Endothelial cell of umbilical vein (primary cell): ENCODE data around the gene CMC1. TPM values are rescaled to one million over a fixed set of nuclear protein-coding genes. Genes with fewer than 3 reads are reported as not detected.
A peak's percentile ranks its signal among the peaks of the same experiment; 100 is the strongest.

ENCODE experiments used
- BruUV-seq: library from RNA; stranded (reverse); fragments of 400-500 nt; replicated peaks from 2 replicates; lab custom pipeline; 2021; lab: Mats Ljungman, UMichigan
- CTCF ChIA-PET: fragments of 300-600, 350-600 bp; sonication (Branson Sonifier 250); formaldehyde crosslinking; loops from one replicate; lab custom pipeline; 2021; ENCODE audit warnings: antibody characterized with exemption, inconsistent platforms; lab: Charles Lee
- POLR2A ChIA-PET: fragments of 300-600, 350-600 bp; sonication (Branson Sonifier 250); formaldehyde crosslinking; loops from one replicate; lab custom pipeline; 2021; ENCODE audit warnings: antibody characterized with exemption, inconsistent platforms; lab: Charles Lee
- DNase-seq: peaks from one replicate; pipeline ENCODE4 v3.0.0-alpha.2; 2011; ENCODE audit warnings: low read depth, low spot score
- FAIRE-seq: peaks from 2 replicates; lab custom pipeline; 2011; peaks lifted over from hg19 to GRCh38; lab: Jason Lieb, UNC
- H2AFZ ChIP-seq: 2 replicates; pipeline ENCODE4 v1.6.0; 2012; ENCODE audit warnings: low read depth, low read length, control low read depth, inconsistent platforms
- H3K27ac ChIP-seq: 2 replicates; pipeline ENCODE4 v1.5.1; 2011; ENCODE audit warnings: low read depth, mild to moderate bottlenecking, control low read depth, low read length, moderate library complexity; ENCODE audit not compliant: insufficient read depth
- H3K27me3 ChIP-seq, 2 experiments: 2 replicates each; pipeline versions ENCODE4 v1.6.0 to v1.6.1; 2011; ENCODE audit warnings: low read length in 2 of 2, mixed read lengths in 1 of 2; ENCODE audit not compliant: control insufficient read depth in 2 of 2, insufficient read depth in 2 of 2
- H3K36me3 ChIP-seq, 2 experiments: 2 replicates in 1 of 2; 3 replicates in 1 of 2; pipeline ENCODE4 v1.5.1; 2011; ENCODE audit warnings: low read length in 2 of 2, mild to moderate bottlenecking in 1 of 2, moderate library complexity in 1 of 2; ENCODE audit not compliant: control insufficient read depth in 2 of 2, insufficient read depth in 2 of 2; ENCODE audit errors: extremely low read depth in 1 of 2
- H3K4me1 ChIP-seq: 3 replicates; pipeline ENCODE4 v1.5.1; 2011; ENCODE audit warnings: mild to moderate bottlenecking, low read length; ENCODE audit not compliant: control insufficient read depth, insufficient read depth; ENCODE audit errors: extremely low read depth
- H3K4me2 ChIP-seq: 2 replicates; pipeline ENCODE4 v1.6.1; 2011; ENCODE audit warnings: low read length, control low read depth, mixed read lengths; ENCODE audit not compliant: insufficient read depth
- H3K4me3 ChIP-seq, 3 experiments: fragments of 200-600 bp in 1 of 3; sonication (generic), shearing (Covaris generic) in 1 of 3; replicated peaks in 1 of 3; 2 replicates each; pipeline ENCODE4 v1.5.1; 2011 to 2016; ENCODE audit warnings: control low read depth in 3 of 3, low read length in 3 of 3, mild to moderate bottlenecking in 2 of 3, inconsistent platforms in 1 of 3, low read depth in 1 of 3, moderate library complexity in 1 of 3; ENCODE audit not compliant: insufficient read depth in 1 of 3
- H3K79me2 ChIP-seq: 2 replicates; pipeline ENCODE4 v1.6.0; 2012; ENCODE audit warnings: low read length, inconsistent platforms; ENCODE audit not compliant: control insufficient read depth, insufficient read depth
- H3K9ac ChIP-seq: replicated peaks from 2 replicates; pipeline ENCODE3; 2011; ENCODE audit warnings: low read length, control low read depth; ENCODE audit not compliant: insufficient read depth; ENCODE audit errors: extremely low read depth
- H3K9me1 ChIP-seq: replicated peaks from 3 replicates; pipeline ENCODE4 v1.6.0; 2011; ENCODE audit warnings: mild to moderate bottlenecking, low read length; ENCODE audit not compliant: control insufficient read depth, insufficient read depth; ENCODE audit errors: extremely low read depth
- H3K9me3 ChIP-seq: replicated peaks from 2 replicates; pipeline ENCODE4 v1.5.1; 2012; ENCODE audit warnings: low read length, inconsistent platforms; ENCODE audit not compliant: control insufficient read depth, insufficient read depth
- H4K20me1 ChIP-seq: replicated peaks from 2 replicates; pipeline ENCODE3; 2011; ENCODE audit warnings: mild to moderate bottlenecking, low read length; ENCODE audit not compliant: control insufficient read depth, insufficient read depth; ENCODE audit errors: extremely low read depth
- EZH2 ChIP-seq: IDR thresholded peaks from 2 replicates; pipeline ENCODE4 v1.6.1; 2012; ENCODE audit warnings: borderline replicate concordance, low read depth, mild to moderate bottlenecking, moderate library complexity, low read length, inconsistent platforms; ENCODE audit not compliant: severe bottlenecking
- FOS ChIP-seq: IDR thresholded peaks from 2 replicates; pipeline ENCODE4 v1.6.1; 2011; ENCODE audit warnings: mild to moderate bottlenecking, low read length, moderate library complexity, borderline replicate concordance; ENCODE audit not compliant: insufficient read depth
- GATA2 ChIP-seq: IDR thresholded peaks from 2 replicates; pipeline ENCODE4 v1.7.0; 2011; ENCODE audit warnings: low read depth, mild to moderate bottlenecking, moderate library complexity, mixed read lengths, low read length; ENCODE audit not compliant: insufficient read length, insufficient read depth
- POLR2A ChIP-seq: IDR thresholded peaks from 2 replicates; pipeline ENCODE4 v1.6.1; 2012; ENCODE audit warnings: low read depth, mild to moderate bottlenecking, control low read depth, low read length
- dilution Hi-C: fragments of 300-500 bp; cut with MboI; formaldehyde crosslinking; loops from one replicate; pipeline ENCODE4 v1.15.0; 2019; ENCODE audit warnings: low sequenced_read_pairs; ENCODE audit not compliant: extremely low pct_ligation_motif_present
- intact Hi-C: fragments of 100-400 bp; cut with micrococcal nuclease; formaldehyde crosslinking; loops from one replicate; pipeline ENCODE4 v1.10.0; 2022
- polyA plus RNA-seq, 4 experiments: library from polyadenylated mRNA; depleted of rRNA in 3 of 4; stranded (reverse) in 3 of 4; unstranded in 1 of 4; fragments of >200 nt; gene quantifications; 2 replicates each; pipeline versions ENCODE4 v1.2.1 to v1.2.3, GENCODE V29; 2011 to 2012; ENCODE audit warnings: missing spikeins in 1 of 4
- total RNA-seq: library from RNA; stranded (reverse); gene quantifications from 2 replicates; pipeline ENCODE4 v1.2.3, GENCODE V29; 2021
- TF ChIP-seq, protein P1 (sequence below), 2 donors: IDR thresholded peaks; 1 replicate in 1 of 2; 2 replicates in 1 of 2; pipeline ENCODE4 v1.5.1; 2011; ENCODE audit warnings: low read length in 2 of 2, mild to moderate bottlenecking in 2 of 2, moderate library complexity in 2 of 2, control low read depth in 1 of 2, inconsistent platforms in 1 of 2, low read depth in 1 of 2; ENCODE audit not compliant: insufficient read depth in 1 of 2; ENCODE audit errors: extremely low read depth in 1 of 2

Gene CMC1
- total and polyA plus RNA-seq, 2 donors (not counting 3 experiments of a cell fraction or from before 2014, with no cell fraction given): 13.1 to 18.6 TPM

GRCh38 chr3:28316226-28316625 is 74.8 kb downstream of the CMC1 start:
- TF ChIP-seq, protein P1, sequence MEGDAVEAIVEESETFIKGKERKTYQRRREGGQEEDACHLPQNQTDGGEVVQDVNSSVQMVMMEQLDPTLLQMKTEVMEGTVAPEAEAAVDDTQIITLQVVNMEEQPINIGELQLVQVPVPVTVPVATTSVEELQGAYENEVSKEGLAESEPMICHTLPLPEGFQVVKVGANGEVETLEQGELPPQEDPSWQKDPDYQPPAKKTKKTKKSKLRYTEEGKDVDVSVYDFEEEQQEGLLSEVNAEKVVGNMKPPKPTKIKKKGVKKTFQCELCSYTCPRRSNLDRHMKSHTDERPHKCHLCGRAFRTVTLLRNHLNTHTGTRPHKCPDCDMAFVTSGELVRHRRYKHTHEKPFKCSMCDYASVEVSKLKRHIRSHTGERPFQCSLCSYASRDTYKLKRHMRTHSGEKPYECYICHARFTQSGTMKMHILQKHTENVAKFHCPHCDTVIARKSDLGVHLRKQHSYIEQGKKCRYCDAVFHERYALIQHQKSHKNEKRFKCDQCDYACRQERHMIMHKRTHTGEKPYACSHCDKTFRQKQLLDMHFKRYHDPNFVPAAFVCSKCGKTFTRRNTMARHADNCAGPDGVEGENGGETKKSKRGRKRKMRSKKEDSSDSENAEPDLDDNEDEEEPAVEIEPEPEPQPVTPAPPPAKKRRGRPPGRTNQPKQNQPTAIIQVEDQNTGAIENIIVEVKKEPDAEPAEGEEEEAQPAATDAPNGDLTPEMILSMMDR (IDR thresholded peaks at IDR 0.05; ENCODE audit: extremely low read depth in 1 of 2, insufficient read depth in 1 of 2, low read depth in 1 of 2, low read length in 2 of 2): no peak
- DNase-seq (no peak), FAIRE-seq (no peak)
- Histone ChIP-seq H2AFZ (no peak overlapping the region), H3K4me1 (peaks cover 4% of the 10 kb centered on the region), H3K9me1 (no peaks in the 10 kb centered on the region), H3K79me2 (no peaks in the 10 kb centered on the region), H3K9ac (no peak overlapping the region), H4K20me1 (peaks cover 2% of the 10 kb centered on the region), H3K27ac (no peak overlapping the region), H3K36me3 (no peaks in the 10 kb centered on the region), H3K9me3 (no peaks in the 10 kb centered on the region), H3K27me3 (no peaks in the 10 kb centered on the region), H3K4me3 (no peak overlapping the region), H3K4me2 (no peak overlapping the region)
- intact Hi-C loops (no loop called here), dilution Hi-C loops (no loop called here)
- BruUV-seq: no TSS peak
- POLR2A ChIA-PET: no interaction called here
- CTCF ChIA-PET: no interaction called here

GRCh38 chr3:28317438-28318022 is 76.1 kb downstream of the CMC1 start:
- POLR2A ChIA-PET: no interaction called here
- peak; percentile 47 for DNase-seq
- H3K9ac ChIP-seq: no peak overlapping the region
- peaks cover 2% of the 10 kb centered on the region for H4K20me1 ChIP-seq
- BruUV-seq: no TSS peak
- TF ChIP-seq FOS (no peak), GATA2 (no peak), EZH2 (no peak), POLR2A (no peak)
- TF ChIP-seq, protein P1 (IDR thresholded peaks at IDR 0.05; ENCODE audit: extremely low read depth in 1 of 2, insufficient read depth in 1 of 2, low read depth in 1 of 2, low read length in 2 of 2): peak; percentile 45 to 46
- no peaks in the 10 kb centered on the region for H3K27me3 ChIP-seq
- intact Hi-C loops: no loop called here
- FAIRE-seq: no peak
- H3K4me2 ChIP-seq: no peak overlapping the region
- no peak overlapping the region for H2AFZ ChIP-seq
- peaks cover 4% of the 10 kb centered on the region for H3K4me1 ChIP-seq
- no peaks in the 10 kb centered on the region for H3K79me2 ChIP-seq
- no peaks in the 10 kb centered on the region for H3K9me1 ChIP-seq
- CTCF ChIA-PET: interaction anchor here (0.6 to 3.4 kb wide), 19 partner anchors 10 to 637 kb away, joined by 3 to 61 read pairs (median 5); partner anchors contain the start of genes AZI2, CMC1 and ZCWPW2
- dilution Hi-C loops: no loop called here
- no peaks in the 10 kb centered on the region for H3K9me3 ChIP-seq
- H3K4me3 ChIP-seq: no peak overlapping the region
- no peak overlapping the region for H3K27ac ChIP-seq
- H3K36me3 ChIP-seq: no peaks in the 10 kb centered on the region
